Peyer's patch (tissue), 4 donors: ENCODE data around the gene PAXIP1.

ENCODE experiments used
- CTCF ChIP-seq, 6 experiments: fragments of 450-650 bp in 4 of 6; fragments of 200-600 bp in 2 of 6; sonication (generic) in 1 of 6; IDR thresholded peaks; one replicate each; pipeline ENCODE4 v1.5.1; 2017 to 2019; ENCODE audit warnings: antibody characterized with exemption in 6 of 6, mild to moderate bottlenecking in 3 of 6, moderate library complexity in 1 of 6
- POLR2A ChIP-seq, 2 donors: fragments of 450-650 bp; IDR thresholded peaks; one replicate each; pipeline ENCODE4 v1.5.1; 2017; ENCODE audit warnings: antibody characterized with exemption in 2 of 2, mild to moderate bottlenecking in 2 of 2, moderate library complexity in 2 of 2

- TF ChIP-seq CTCF (IDR thresholded peaks at IDR 0.05) (no peak), POLR2A (IDR thresholded peaks at IDR 0.05) (no peak)
Observed at GRCh38 chr7:155002411-155003091, 373 bp downstream of the PAXIP1 start.
